Stimulated activated CD4-positive, alpha-beta T cell treated with anti-CD3 and anti-CD28 coated beads, Interleukin-2, amount 100 ng/mL, for 48 hours (primary cell): ENCODE measurements around the gene SCYL1.

Experiments used
- DNase-seq, 2 donors: peaks; one replicate each; pipeline ENCODE4 v3.0.0-alpha.2; 2020

SCYL1 gene

DNA sequence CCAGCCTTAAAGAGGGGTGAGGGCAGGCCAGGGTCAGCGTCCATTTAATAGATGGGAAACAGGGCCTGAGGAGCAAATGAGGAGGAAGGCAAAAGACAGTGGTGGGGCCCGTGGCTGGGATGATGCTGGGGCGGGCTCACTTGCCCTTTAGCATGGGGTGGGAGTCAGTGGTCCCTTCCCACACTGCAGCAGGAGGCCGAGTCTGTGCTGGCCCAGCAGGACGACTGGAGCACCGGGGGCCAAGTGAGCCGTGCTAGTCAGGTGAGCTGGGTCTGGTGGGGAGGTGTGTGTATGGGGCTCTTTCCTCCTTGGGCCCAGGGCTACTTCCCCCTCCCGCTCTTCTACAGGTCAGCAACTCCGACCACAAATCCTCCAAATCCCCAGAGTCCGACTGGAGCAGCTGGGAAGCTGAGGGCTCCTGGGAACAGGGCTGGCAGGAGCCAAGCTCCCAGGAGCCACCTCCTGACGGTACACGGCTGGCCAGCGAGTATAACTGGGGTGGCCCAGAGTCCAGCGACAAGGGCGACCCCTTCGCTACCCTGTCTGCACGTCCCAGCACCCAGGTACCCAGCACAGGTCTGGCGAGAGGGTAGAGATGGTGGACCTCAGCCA, 12.8 kb downstream of the SCYL1 start:
- DNase-seq: no peak

DNA sequence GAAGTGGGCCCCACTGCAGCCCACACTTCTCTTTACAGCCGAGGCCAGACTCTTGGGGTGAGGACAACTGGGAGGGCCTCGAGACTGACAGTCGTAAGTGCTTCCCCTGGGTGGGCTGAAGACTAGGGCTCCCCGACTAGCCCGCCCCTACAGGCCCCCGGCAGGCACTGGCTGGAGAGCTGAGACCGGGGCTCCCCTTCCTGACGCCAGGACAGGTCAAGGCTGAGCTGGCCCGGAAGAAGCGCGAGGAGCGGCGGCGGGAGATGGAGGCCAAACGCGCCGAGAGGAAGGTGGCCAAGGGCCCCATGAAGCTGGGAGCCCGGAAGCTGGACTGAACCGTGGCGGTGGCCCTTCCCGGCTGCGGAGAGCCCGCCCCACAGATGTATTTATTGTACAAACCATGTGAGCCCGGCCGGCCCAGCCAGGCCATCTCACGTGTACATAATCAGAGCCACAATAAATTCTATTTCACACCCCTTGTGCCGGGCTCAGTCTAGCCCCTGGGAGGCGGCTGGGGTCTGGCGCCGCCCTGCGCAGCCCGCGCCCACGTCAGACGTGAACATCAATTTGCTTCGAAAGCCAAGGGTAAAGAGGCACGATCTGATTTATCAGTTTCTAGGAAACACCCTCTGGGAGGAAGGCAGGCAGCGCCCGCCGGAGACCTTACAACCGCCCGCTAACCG, 13.5 kb downstream of the SCYL1 start:
- DNase-seq: no peak

DNA sequence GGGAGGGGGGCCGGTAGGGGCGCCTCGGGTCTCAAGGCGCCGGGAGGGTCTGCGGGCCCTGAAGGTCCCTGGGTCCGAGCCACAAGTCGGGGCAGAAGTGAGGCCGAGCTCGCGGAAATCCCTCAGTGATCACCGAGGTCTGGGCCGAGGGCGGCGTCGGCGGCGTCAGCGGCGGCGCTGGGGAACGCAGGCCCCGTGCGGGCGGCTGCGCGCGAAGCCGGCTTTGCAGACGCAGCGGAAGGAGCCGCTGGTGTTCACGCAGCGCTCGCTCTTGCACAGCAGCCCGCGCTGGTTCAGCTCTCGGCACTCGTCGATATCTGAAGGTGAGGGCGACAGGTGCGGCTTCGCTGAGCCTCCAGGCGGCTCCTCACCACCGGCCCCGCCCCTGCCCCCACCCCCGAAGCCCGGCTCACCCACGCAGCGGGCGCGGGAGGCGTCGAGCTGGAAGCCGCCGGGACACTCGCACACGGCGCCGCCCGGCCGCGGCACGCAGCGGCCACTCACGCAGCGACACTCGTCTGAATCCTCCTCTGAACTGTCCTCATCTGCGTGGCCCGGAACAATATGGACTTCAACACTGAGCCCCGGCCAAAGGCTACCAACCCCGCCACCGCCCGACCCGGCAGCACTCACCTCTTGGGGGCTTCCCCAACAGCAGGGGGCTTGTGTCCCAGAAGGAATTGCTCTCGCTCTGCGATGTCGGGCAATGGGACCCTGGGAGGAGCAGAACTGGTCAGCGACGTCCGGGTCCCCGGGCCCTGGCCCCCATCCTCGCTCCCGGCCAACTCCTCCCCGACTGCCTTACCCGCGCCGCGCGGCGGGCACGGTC, 14.2 kb downstream of the SCYL1 start:
- no peak for DNase-seq

DNA sequence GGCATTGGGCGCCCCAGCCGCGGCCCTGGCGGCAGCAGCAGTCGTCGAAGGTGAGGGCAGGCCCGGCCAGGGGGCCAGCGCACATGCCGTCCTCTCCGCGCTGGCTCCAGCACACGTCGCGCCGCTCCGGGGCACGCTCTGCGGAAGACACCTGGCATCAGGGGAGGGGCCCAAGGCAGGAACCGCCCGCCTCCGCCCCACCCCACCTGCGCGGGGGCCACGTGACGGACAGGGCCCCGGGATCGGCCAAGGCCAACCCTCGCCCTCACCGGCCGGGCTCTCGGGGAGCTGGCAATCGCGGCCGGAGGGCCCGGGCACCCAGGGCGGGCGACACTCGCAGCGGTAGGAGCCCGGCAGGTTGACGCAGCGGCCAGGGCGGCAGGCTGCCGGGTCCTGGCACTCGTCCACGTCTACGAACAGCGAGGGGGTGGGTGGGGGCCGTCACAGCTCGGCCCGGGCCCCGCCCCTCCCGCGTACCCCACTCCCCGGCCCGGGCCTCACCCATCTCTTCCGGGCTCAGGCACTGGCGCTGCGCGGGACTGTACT, 14.9 kb downstream of the SCYL1 start:
- DNase-seq: no peak

DNA sequence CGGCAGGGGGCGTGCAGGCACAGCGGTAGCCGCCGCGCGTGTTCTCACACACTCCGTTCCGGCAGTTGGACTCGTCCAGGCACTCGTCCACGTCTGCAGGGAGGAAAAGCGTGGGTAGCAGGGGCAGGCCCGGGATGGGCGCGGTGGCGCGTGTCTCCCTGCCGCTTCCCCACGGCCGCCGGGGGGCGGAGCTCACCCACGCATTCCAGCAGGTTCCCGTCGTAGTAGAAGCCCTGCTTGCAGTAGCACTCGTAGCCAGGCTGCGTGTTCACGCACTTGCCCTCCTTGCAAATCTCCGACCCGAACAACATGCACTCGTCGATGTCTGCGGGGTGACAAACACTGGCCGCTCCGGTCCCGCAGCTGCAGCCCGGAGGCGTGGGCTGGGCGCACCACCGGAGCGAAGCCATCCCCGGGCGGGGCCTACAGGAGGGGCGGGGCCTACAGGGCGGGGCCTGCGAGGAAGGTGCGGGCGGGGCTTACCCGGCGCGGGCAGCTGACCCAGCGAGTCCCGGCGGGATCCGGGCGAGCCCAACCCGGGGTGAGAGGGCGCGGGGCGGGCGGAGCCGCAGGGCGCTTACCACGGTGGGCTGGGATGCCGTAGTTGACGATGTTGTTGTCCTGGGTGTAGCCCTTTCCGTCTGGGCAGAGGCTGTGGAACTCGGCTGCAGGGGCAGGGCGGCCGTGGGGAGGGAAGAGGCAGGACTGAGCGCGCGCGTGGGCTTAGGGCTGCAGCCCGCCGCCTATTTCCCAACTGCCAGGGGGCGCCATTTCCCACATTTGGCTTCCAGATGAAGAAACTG, 15.6 kb downstream of the SCYL1 start:
- DNase-seq: peak; percentile 84 to 93

DNA sequence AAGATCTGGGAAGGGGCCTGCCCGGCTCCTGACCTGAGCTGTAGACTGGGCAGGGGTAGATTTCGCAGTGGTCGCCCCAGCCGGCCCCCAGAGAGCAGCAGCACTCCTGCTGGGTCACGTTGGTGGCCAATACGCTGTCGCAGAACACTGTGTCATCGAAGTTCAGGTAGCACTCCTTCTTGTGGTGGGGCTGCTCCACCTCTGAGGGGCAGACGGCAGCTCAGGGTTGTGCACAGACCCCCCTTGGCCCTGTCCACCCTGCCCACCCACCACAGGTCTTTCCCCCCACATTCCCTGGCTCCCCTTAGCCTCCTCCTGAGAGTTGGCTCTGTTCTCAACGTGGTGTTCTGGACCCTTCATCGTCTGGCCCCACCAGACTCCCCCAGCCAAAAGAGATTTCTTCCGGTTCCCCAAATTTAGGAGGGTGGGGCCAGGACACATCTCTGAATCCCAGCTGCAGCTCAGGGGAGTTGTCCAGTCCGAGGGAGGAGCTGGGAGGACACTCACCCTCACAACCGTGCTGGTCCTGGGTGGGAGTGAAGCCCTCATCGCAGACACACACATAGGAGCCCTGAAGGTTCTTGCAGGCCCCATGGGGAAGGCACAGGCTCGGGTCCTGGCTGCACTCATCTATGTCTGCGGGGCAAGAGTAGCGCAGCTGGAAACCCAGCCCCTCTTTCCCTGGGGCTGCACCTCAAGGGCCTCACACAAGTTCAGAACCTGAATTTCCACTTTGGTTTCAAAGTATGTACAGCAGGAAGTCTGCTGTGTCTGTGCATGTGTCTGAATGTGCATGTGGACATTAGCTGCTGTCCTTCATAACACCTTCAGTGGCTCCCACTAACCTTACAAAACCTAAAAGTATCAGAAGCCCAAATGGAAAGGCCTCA, 16.5 kb downstream of the SCYL1 start:
- DNase-seq: no peak

DNA sequence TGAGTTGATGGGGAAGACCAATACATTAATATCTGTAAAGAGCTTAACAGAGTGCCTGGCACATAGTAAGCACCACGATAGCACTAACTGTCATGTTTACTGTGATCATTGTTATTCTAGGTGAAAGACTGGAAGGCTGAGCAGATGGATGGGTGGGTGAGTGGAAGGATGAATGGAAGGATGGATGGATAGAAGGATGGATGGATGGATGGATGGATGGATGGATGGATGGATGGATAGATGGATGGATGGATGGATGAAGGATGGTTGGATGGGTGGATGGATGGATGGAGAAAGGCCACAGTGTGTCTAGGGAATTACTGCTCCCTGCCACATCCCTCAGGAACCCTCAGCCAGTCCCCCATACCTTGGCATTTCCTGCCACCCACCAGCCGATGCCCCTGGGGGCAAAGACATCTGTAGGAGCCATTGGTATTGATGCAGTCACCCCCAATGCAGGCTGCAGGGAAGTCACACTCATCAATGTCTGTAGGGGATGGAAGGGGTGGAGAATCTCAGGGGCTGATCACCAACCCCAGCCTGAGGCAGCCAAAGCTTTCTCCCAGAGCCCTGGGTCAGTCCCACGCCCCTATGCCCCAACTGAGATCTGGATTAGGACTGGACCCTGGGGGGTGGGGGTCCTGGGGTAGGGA, 18.0 kb downstream of the SCYL1 start:
- no peak for DNase-seq

DNA sequence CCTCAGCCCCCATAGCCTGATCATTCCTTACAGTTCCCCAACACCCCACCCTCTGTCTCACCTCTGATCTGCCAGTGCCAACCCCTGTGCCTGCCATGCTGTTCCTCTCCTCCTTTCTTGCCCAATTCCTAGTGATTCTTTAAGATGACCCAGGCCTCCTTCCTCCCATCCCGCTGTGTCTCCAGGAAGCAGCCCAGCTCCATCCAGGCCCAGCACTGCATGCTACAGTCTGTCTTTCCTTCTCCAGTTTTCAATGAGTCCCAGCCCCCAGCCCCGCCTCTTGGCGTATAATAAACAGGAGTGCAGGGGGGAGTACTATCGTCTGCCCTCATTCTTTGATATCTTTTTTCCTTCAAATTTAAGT, 21.0 kb downstream of the SCYL1 start:
- DNase-seq: no peak

DNA sequence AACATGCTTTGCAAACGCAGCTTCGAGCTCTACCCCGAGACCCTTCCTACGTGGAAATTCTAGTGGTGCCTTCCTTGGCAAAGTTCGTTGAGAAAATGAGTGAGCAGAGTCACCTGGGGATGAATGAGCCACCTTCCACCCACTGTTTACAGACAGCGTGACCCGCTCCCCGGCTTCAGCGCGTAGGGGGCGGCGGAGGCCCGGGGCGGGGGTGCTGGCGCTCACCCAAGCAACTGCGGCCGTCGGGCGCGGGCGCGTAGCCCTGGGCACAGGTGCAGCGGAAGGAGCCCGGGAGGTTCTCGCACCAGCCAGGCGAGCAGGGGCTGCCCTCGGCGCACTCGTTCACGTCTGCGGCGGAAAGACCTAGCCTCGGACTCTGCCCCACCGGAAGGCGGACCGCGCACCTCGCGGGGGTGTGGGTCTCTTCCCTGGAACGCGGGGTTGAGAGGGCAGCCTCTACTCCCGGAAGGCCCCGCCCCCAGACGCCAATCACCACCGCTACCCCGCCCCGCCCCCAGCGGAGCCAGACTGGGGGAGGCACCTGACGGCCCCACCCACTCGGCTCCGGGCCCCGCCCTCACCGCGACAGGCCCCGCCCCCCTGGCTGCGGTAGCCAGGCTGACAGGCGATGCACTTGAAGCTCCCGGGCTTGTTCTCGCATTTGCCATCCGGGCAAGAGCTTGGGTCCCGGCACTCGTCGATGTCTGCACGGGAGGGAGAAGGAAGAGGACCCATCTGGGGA, 21.5 kb downstream of the SCYL1 start:
- peak; percentile 99 to 100 for DNase-seq

DNA sequence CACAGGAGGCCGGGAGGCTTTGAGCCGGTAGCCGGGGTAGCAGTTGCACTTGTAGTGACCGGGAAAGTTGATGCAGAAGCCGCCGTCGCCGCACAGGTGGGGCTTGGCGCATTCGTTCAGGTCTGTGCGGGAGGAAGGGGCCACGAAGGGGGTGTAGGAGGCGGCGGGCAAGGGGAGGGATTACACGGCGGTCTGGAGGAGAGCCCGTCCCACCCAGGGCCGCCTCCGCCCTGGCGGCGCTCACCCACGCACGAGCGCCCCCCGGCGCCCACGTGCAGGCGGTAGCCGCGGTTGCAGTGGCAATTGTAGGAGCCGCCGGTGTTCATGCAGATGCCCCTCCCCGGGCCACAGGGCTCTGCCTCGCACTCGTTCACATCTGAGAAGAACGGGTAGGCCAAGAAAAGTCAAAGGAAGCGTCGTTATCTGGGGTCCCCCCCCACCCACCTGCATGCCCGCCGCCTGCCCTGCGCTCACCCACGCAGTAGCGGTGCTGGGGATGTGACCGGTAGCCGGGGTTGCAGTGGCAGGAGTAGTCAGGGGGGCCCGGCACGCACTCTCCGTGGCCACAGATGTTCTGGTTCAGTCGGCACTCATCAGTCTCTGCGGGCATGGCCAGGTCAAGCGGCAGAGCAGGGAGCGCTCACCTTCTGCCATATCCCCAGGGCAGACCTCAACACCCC, 22.7 kb downstream of the SCYL1 start:
- DNase-seq: no peak

DNA sequence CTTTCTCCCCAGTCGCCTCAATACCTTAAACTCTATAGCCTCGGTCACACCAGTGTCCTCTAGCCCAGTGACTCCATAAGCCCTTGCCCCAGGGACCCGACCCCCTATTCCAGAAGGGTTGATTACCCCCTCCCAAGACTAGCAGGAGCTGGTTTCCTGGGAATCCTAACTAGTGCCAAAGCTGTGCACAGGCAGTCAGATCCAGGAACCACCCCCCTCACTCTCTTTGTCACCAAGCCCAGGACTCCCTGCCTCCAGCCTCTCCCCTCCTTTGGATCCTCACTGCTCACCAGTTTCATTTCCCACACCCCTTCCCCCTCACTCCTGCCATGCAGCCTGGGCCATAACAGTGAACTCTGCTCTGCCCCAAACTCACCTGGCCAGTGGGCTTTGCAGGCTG, 23.5 kb downstream of the SCYL1 start:
- no peak for DNase-seq

DNA sequence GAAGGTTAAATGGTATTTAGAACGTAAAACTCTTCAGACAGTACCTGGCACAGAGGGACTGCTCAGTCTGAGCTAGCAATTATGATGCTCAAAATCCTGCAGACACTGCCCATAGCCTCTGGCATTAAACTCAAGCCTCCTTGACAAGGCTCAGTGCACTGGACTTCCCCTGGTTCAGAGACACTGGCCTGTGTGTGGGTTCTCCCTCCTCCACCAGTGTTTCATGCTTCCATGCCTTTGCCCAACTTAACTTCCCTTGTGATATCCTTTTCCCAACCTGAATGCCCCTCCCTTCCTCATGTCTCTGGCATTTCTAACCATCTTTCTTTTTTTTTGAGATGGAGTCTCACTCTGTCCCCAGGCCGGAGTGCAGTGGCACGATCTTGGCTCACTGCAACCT, 24.2 kb downstream of the SCYL1 start:
- no peak for DNase-seq

DNA sequence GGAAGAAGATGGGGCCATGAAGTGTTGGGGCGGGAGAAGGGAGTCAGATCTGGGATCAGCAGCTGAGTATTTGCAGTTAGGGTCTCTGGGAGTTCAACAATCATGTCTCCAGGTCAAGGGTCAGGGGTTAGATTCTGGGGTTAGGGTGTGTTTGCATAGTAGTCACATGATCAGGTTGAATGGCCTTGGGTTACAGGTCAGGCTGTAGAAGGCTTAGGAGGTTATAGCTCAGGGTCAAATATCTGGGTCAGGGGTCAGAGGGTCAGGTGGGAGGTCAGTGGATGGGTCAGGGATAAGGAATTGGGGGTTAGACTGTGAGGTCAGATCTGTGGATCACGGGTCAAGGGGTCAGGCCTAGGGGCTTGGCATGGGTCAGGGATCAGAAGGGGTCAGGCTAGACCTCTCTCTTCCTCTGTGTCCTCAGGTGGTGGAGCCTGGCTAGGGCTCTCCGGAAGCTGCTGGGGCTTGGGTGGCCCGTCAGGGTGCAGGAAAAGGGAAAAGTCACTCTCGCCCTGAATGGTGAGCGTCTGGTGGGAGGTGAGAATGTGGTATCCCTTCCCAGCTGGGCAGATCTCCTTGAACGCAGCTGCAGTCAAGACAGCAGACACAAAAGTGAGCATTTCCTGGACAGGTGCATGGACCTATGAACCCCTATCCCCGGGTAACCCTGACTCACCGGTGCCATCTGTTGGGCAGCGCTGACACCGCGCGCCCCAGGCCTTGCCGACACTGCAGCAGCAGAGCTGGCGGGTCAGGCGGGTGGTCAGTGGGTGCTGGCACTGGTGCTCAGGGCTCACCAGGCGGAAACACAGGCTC, 26.9 kb downstream of the SCYL1 start:
- peak; percentile 46 to 61 for DNase-seq

DNA sequence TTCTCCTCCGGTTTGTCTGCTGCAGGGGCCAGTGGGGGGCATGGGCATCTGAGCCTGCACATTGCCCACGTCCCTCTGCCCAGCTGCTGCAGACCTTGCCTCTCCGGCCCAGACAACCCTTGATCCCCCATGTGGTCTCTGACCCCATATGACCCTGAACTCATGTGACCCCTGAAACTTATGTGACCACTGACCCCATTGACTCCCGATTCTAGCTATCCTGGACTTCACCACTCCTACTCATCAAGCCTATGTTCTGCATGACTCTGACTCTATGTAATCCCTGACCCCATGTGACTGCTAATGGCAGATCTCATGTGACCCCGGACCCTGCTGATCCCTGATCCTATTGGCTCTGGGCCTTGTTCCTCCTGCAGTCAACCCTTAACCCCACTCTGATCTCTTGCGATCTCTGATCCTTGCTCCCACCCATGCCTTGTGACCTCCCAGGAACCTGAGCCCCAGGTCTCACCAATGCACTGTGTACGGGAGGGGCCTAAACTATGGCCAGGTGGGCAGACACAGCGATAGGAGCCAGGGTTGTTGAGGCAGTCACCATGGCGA, 27.6 kb downstream of the SCYL1 start:
- no peak for DNase-seq

DNA sequence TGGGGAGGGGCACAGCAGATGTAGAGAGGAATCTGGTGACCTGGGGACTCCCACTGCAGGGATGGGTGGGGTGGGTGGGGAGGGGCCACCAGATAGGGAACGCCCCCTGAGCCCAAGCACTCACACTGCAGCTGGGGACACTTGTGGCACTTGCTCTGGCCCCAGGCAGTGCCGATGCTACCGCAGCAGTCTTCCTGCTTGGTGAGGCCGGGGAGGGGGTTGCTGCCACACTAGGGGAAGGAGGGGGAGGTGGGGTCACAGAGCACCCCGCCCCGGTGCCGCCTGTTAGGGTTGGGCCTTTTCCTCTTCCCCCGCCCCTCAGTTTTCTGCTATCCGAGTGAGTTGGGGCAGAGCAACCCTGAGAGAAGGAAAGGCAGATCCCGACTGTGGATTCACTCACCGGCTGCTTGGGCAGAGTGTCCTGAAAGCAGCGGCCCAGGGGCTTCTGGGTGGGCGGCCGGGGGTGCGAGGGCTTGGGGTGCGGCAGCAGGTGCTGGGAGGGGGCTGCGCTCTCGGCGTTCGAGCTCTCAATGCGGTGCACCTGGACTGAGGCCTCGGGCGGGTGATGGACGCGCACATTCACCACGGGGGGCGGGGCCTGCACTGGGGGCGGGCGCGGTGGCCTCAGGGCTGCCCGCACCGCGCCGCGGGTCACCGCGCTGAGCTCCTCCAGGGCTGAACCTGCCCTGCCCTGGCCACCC, 28.6 kb downstream of the SCYL1 start:
- DNase-seq: peak in 1 of 2 donors; percentile 56

DNA sequence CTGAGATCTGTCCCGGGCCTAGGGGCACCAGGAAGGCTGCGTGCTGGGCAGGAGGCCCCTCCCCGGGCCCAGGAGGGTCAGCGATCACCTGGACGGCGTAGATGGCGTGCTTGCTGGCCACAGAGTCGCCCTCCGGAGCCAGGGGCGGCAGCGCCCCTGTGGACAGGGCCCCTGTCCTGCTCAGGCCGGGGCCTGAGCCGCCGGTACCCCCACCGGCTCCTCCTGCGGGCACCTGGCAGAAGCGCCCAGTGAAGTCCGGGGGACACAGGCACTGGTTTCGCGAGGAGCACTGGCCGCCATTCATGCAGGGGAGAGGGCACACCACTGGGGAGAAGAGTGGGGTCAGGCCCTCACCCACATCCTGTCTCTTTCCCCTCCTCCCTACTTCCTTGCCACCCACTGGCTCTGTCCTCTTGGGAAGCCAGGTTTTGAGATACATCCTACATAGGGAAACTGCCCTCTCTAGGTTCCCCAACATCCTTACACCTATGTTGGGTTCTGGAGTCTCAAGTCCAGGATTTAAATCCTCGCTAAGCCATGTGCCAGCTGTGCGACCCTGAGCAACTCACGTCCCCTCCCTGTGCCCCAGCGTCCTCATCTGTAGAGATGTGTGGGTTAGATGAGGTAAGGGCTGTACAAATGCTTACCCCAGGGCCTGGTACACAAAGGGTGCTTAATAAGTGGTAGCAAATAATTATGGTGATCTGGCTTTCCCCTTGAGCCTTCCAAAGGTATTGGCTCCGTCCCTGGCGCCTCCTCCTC, 29.4 kb downstream of the SCYL1 start:
- DNase-seq: no peak

DNA sequence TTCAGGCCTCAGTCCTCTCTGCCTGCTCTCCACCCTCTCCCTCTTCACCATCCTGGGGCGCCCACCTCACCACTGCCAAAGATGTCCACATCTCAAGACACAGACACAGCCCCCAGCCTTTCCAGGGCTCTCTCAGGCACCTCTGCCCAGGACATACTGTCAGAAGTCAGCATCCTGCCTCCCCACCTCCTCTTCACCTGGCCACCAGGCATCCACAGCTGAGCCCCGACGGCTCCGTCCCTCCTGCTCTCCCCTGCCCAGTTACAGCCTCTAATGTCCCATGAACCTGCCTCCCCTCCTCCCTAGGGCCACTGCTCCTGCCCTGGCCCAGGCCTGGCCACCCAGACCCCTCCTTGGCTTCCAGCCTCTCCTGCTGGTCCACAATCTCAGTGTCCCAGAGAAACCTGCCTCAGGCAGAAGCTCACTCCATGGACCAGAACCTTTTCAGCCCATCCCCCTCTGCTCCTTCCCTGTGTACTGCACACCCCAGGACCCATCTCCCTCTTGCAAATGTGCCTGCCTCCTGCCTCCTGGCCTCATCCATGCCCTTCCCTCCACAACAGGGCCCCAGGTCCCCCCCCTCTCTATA, 30.1 kb downstream of the SCYL1 start:
- no peak for DNase-seq
